Left lobe of liver (tissue), 2 donors: ENCODE measurements around the gene ADARB2. TPM values are rescaled to one million over a fixed set of nuclear protein-coding genes. Genes with fewer than 3 reads are reported as not detected.

ENCODE experiments used
- ATAC-seq: fragments of 200-7000 bp; cut with Tn5 transposase; one replicate; pipeline ENCODE4 v1.9.1; 2020; ENCODE audit warnings: mild to moderate bottlenecking, moderate library complexity
- DNase-seq: peaks from one replicate; pipeline ENCODE4 v3.0.0-alpha.2; 2020; ENCODE audit warnings: low spot score
- total RNA-seq: library from RNA; stranded (reverse); gene quantifications from one replicate; pipeline ENCODE4 v1.2.1, GENCODE V29; 2021
- donor health status: DM: no; HTN: no; CAD: no; lungs with moderate emphysema.
- donor health status: DM: no; HTN: yes; CAD: no.

Gene ADARB2
- total RNA-seq, 1 donor from 2014 or later = 0.81 TPM

DNA sequence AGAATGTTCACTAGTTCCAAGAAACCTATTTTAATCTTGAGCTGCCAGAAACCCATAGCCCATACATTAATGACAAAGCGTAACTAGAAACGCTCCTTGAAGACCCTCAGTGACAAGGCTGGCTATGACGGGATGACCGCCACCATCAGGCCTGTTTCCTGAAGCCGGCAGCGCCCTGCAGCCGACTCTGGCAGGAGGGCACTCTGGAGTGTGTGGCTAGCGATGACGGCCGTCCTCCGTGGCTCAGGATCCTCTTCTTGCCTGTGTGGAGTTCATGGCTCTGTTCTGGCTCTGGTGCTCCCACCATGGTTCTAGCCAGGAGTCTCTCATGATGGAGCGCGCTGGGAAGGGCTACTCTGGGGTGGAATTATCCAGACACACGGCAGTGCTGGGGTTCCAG lies 224.1 kb downstream of the ADARB2 start:
- no peak for ATAC-seq
- no peak for DNase-seq

- DNase-seq (no peak), ATAC-seq (no peak)
These were observed 228.3 kb downstream of the ADARB2 start for GRCh38 chr10:1509011-1509530.

- ATAC-seq (no peak), DNase-seq (no peak)
These were observed 229.2 kb downstream of the ADARB2 start for GRCh38 chr10:1508096-1508495.

- no peak for DNase-seq
These were observed 229.9 kb downstream of the ADARB2 start for GRCh38 chr10:1507436-1507835.

GRCh38 chr10:1504940-1505339 lies 232.4 kb downstream of the ADARB2 start:
- no peak for ATAC-seq
- DNase-seq = no peak

More at GRCh38 chr10:1507436-1507835, 229.9 kb downstream of the ADARB2 start:
- ATAC-seq = no peak

DNA sequence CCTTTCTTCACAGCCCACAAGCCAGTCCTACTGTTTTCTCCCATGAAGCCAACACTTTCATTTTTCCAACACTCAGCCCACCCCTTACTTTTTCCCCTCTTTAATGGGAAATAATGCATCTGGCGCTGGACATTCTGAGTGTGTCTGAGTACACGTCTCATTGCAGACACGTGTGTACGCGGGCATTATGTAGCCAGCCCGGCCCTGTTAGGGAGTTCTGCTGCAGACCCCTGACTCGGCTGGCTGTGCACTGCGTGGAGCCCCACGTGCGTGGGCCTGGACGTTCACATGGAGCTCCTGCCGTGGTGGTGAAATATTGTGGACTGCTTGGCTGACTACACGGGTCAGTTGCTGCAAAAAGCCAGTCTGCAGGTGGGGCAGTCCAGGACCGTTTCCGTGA lies 233.0 kb downstream of the ADARB2 start:
- no peak for ATAC-seq
- no peak for DNase-seq

GRCh38 chr10:1502451-1502850 lies 234.9 kb downstream of the ADARB2 start:
- DNase-seq (no peak), ATAC-seq (no peak)

- ATAC-seq = no peak
- DNase-seq = no peak
These were observed 237.9 kb downstream of the ADARB2 start for GRCh38 chr10:1499359-1499957.

DNA sequence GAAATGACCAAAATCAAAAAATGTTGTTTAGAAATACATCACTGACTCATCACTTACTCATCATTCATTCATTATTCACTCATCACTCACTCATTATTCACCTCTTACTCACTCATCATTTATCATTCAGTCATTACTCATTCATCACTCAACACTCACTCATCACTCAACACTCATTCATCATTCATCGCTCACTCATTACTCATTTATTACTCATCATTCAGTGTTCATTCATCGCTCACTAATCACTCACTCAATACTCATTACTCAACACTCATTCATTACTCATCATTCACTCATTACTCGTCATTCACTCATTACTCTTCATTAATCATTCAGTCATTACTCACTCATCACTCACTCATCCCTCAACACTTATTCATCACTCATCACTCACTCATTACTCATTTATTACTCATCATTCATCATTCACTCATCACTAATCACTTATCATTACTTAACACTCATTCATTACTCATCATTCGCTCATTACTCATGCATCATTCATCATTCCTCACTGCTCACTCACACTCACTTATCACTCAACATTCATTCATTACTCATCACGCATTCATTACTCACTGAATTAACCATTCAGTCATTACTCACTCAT lies 238.5 kb downstream of the ADARB2 start:
- ATAC-seq = no peak
- DNase-seq = no peak

DNA sequence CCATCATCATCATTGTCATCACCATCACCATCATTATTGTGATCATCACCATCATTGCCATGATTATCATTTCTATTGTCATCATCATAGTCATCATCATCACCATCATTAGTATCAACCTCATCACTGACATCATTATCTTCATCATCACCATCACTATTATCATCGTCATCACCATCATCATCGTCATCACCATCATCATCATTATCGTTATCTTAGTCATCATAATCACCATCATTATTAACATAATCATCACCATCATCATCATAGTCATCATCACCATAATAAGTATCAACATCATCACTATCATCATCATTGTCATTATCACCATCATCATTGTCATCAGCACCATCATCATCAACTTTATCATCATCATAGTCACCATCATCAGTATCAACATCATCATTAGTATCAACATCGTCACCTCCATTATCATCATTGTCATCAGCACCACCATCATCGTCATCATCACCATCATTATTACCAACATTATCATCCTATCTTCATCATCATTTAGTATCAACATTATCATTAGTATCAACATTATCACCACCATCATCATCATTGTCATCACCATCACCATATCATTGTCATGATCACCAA lies 241.3 kb downstream of the ADARB2 start:
- ATAC-seq = no peak

GRCh38 chr10:1492641-1493040 lies 244.7 kb downstream of the ADARB2 start:
- DNase-seq (no peak), ATAC-seq (no peak)

More for the DNA sequence above, 241.3 kb downstream of the ADARB2 start:
- no peak for DNase-seq

- DNase-seq (no peak), ATAC-seq (no peak)
These were observed 245.4 kb downstream of the ADARB2 start for GRCh38 chr10:1491901-1492300.

- DNase-seq = no peak
- no peak for ATAC-seq
These were observed 247.5 kb downstream of the ADARB2 start for GRCh38 chr10:1489801-1490200.

DNA sequence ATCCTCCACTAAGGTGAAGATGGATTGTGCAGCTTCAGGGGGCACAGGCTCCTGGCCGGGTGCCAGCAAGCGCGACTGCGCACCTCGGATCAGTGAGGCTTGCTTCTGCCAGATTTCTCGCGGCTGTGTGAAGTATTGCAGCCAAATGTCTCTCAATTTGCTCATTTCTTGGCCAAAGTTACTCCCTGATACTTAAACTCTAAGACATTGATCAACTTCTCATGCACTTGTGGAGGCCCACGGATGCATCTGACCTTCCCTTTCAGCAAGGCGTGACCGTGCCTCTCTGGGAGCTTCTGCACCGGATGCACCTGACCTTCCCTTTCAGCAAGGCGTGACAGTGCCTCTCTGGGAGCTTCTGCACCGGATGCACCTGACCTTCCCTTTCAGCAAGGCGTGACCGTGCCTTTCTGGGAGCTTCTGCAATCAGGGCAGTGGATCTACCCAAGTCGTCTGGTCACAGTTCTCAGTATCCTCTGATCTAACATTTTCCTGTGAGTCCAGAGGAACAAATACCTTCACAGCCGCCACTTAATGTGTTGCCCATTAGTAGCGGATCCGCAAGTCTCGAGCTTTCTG lies 248.3 kb downstream of the ADARB2 start:
- ATAC-seq (no peak), DNase-seq (no peak)

DNA sequence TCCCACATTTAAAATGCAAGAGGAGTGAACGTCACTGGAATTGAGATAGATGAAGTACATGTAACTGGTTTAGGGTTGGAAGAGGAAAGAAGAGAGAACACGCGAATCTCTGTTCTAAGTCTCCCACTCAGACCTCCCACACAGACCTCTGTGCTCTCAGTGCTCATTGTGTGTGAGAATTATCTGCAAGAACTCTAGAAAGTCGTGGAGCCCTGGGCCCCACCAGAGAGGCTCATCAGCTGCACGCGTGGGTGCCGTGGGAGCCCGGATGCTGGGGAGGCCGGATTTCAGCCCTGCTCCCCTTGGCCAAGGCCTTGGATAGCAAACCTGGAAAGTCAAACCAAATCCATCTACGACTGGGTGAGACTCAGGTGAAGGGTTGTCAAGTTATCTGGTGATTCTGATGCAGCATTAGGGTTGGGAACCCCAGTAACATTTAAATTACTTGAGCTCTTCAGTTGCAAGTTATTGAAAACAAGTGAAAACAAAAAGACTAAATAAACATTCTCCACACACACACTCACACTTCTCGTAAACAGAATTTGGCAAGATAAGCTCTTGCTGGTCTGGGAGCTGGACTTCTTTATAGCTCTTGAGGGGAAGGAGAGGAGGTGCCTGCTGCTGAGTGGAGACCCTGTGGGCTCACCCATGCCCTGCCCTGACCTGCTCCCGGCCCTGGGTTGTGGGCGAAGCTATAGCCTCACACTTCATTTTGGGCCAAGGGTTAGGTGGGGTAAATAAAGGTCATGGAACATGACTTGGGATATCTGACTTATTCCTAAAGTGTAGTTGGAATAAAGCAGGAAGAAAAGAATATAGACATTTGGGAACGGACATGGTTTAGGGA lies 250.3 kb downstream of the ADARB2 start:
- no peak for DNase-seq
- no peak for ATAC-seq

GRCh38 chr10:1485357-1485756 lies 252.0 kb downstream of the ADARB2 start:
- ATAC-seq (no peak), DNase-seq (no peak)

DNA sequence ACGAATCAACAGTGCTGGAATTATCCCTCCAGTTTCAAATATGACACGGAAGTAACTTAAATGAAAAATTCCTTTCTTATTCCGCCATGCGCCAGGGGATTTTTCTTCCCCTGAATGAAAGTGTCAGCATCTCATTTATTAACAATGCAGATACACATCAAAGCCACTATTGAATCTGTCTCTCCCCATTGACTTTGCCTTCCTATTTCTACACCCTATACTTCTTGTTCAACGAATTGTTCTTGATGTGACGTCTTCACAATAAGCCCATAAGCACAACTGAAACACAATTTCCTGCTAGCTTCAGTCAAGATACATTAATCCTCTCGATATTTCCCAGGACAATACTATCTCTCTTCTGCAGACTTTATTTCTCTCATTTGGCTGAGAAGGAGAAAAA lies 253.5 kb downstream of the ADARB2 start:
- ATAC-seq (no peak), DNase-seq (no peak)

- no peak for DNase-seq
- ATAC-seq = no peak
These were observed 254.1 kb downstream of the ADARB2 start for GRCh38 chr10:1483246-1483645.

GRCh38 chr10:1477578-1477977 lies 259.7 kb downstream of the ADARB2 start:
- DNase-seq = no peak

DNA sequence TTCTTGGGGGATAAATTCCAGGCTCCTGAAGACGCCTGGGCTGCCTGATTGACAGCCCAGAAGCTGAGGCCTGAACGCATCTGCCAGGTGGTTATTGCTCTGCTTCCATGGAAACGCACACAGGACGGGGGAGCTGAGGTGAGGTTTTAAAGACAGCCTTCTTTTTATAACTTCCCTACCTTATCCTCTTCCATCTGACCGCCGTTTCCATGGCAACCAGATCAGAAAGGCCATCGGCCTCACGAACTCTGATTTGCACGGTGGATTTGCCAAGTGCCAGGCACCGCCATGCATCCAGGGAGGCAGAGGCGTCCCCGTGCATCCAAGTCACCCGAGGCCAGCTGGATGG lies 260.9 kb downstream of the ADARB2 start:
- DNase-seq (no peak), ATAC-seq (no peak)

More at GRCh38 chr10:1477578-1477977, 259.7 kb downstream of the ADARB2 start:
- ATAC-seq = no peak
